Right hindlimb (tissue), 1 donor: ENCODE results near the gene LRRIQ1.
"Not testable (repeated sequence)": the region's sequence is repeated elsewhere in the genome, so short reads cannot be mapped to it uniquely, and the experiment has no call there.

ENCODE experiments used
- DNase-seq: peaks from one replicate; pipeline ENCODE4 v3.0.0-alpha.2; 2018

Gene LRRIQ1

DNA sequence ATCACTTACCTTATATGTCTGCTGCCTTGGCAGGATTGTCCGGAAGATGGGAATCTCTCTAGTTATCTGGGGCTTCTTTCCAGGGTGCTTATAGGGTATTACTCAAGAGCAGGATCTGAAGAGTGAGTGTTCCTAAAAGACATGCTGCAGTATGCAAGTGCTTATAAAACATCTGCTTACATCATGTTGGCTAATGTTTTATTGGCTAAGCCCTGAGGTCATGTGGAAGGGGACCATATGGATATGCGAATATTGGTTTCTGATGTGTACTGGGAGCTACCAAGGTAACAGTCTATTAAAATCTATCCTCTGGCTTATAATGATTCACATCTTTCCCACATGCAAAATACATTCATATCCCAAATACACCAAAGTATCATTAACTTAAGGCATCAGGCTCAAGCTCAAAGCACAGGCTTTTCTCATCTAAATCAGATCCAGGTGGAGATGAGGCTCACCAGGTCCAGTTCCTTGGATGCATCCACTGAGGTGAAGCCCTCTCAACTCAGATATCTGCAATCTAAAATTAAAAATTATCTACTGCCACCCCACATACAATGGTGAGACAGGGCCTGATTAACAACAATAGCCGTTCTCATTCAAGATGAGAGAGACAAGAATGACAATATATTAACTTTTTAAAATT is 29.8 kb downstream of the LRRIQ1 start:
- no peak for DNase-seq

DNA sequence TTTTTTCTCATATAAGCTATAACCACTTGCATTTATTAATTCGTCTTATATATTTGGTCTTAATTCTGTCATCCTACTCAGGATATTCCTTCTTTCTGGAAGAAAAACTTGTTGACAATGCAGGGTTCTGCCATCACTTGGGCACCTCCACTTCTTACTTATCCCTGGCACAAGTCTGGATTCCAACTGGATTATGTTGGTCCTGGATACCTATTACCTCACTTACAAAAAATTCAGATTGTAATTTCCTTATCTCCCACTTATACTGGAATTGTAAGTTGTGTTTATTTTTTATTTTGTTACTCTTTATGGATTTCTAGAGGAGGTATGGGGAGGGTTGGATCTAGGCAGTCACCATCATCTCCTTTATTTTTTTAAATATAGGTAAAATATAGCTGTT is 36.7 kb downstream of the LRRIQ1 start:
- no peak for DNase-seq

DNA sequence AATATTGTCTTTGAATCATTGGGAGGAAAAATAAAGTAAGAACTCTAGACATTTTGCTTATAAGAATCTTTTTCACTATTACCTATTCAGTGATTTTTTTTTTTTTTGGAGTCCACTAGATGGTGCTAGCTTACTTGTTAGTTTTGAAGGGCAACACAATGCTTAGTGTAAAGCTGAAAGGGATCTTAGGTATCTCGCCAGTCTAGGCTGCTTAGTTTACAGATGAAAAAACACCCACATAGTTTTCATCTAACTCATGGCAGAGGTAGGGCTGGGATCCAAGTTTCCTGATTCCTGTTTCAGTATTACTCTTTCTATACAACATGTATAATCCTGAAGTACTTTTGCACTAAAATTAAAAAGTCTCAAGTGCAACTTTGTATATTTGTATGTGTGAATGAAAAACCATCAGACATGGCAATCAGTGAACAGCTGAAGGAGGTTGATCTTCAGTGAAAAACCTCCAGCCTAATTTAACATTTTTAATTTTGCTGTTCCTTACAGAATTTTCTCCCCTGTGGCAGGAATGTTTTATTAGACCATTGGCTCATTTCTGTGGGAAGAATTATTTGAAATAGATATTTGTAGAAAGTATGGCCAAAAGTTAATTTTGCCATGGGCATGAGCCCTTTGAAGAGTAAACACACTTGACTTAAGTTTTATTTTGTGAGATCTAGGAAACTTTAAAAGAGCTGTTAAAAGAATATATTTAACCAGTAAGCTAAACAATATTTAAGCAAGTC is 40.7 kb downstream of the LRRIQ1 start:
- no peak for DNase-seq

DNA sequence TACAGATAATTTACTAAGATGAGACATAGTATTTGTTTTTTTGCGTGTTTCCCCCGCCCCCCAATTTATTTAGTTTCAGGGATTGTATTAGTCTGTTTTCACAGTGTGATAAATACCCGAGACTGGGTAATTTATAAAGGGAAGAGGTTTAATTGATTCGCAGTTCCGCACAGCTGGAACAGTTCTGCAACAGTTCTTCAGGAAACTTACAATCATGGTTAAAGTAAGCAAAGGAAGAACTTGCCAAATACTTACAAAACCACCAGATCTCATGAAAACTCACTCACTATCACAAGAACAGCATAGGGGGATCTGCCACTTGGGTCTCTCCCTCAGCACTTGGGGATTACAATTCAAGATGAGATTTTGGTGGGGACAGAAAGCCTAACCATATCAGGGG is 48.9 kb downstream of the LRRIQ1 start:
- no peak for DNase-seq

DNA sequence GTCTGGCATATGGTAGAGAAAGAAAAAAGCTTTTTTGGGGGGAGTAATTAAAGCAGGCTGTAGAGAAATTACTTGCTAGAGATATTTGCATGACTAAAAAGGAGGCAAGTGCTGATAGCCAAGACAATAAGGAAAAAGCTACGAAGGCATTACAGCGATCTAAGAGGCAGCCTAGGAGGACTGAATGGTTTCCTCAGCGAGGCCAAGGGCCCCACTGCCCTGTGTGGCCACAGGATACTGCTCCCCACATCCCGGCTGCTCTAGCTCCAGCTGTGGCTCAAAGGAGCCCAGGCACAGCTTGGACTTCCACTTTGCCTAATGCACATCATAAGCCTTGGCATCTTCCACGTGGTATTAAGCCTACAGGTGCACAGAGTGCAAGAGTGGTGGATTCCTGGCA is 53.6 kb downstream of the LRRIQ1 start:
- no peak for DNase-seq

DNA sequence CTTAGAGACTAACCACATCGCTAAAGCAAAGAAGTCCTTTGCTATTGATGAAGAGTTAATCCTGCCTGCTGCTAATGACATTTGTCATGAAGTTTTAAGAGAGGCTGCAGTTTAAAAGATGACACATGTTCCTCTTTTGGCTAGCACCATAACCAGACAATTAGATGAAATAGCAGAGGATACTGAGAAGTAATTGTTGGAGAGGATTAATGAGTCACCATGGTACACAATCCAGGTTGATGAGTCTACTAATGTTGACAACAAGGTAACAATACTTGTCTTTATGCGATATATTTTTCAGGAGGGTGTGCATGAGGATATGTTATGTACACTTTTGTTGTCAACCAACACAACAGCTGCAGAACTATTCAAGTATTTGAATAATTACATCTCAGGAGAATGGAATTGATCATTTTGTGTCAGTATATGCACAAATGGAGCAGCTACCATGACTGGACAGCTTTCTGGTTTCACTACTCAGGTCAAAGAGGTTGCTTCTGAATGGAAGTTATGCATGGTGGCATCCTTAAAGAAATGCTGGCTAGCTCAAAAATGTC is 56.7 kb downstream of the LRRIQ1 start:
- no peak for DNase-seq

DNA sequence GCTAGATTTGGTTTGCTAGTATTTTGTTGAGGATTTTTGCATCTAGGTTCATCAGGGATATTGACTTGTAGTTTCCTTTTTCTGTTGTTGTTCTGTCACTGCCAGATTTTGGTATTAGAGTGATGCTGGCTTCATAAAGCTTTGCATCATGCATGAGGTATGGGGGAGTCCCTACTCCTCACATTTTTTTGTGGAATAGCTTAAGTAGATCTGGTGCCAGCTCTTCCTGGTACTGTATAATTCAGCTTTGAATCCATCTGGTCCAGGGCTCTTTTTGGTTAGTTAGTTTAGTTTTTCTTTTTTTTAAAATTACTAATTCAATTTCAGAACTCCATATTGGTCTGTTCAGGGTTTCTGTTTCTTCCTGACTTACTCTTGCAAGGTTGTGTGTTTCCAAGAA is 59.4 kb downstream of the LRRIQ1 start:
- DNase-seq: no peak

DNA sequence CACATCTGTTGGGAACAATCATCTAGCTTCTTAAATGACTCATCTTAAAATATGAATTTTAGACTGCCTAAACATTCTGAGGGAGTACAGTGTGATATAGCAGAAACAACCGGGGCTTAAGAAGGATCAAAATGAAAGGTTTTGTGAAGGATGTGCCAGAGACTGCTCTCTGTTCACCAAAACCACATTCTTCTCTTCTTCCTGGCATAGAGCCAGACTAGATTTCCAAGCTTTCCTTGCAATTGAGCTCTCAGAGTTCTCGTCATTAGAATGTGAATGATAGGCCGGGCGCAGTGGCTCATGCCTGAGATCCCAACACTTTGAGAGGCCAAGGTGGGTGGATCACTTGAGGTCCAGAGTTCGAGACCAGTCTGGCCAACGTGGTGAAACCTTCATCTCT is 94.5 kb downstream of the LRRIQ1 start:
- no peak for DNase-seq

DNA sequence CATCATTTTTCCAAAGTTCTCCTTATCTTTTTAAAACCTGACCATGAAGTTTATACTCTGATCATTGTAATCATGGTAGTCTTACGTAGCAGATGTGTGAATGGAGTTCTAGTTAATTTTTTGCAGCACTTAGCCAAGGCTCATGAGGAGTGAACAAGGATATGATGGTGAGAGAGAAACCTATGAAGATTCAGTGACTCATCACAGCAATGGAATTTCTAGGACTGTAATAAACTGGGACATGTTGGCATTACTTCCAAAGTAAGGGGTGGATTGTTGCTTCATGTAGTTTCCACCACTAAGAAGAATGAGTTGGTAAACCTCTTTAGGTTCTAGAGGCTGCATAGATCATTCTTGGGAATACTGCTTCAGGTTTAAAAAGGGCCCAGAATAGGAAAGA is 102.7 kb downstream of the LRRIQ1 start:
- DNase-seq: no peak

DNA sequence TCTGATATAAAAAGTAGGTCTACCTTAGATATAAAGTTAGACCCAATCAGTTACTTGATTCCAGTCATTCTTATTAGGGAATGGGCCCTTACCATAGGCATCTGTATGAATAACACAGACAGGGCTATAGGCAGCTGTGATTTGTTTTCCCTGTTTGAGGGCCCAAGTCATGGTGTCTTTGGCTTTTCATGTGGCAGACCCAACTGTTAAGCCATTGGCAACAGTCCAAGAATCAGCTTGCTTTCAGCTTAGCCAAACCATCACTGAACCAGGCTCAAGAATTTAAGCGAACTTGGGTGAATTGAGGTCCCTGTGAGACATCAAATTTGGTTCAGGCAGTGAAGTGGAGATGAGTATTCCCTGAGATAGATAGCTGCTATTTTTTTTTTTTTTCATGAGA is 111.2 kb downstream of the LRRIQ1 start:
- no peak for DNase-seq

DNA sequence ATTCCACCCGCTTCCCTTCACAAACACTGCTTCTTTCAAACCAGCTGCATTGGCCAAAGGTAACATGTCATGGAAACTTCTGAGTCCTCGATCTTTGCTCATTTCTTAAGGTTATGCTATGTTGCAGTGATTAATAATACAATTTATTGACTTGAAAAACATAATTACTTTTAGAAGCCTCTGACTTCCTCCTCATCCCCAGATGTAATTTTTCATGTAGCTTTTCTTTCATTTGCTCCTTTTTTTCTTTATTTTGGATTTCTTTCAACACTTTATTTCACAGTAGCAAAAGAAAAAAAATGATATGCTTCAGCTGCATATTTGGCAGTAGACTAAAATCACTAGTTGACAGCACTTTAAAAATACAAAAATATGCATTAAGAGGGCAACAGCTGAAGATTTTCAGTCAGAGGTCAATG is 116.2 kb downstream of the LRRIQ1 start:
- no peak for DNase-seq

DNA sequence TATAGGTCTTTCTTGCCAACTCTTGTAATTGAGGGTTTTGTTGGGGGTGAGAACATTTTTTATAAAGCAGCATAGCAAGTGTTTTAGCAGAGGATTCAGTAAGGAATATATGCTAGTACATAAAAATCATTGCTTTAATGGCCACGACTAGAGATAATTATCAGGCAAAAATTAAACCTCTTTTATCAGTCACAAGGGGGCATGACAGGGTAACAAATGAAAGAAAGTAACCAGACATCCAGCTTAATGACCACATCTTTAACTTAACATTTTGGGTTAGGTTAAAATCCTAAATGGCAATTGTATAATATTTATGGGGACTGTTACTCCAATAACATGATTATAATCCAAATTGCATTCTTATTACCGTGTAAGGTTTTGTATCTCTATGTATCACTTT is 119.6 kb downstream of the LRRIQ1 start:
- no peak for DNase-seq

DNA sequence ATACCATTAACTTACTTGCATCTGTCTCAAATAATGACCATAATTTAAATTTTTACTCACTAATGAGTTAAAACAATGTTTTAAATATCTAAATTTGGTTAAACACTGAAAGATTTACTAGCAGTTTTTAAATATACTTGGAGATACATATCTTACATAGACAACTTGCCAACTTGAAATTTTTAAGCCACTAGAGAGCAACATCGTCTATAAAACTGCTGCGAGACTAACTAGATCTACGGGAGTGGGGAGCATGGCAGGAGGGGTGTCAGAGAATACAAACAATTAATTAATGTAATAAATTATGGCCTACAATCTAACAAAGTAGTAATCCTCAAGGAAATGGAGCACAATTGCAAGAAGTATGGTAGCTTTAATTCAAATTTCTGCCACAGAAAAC is 120.4 kb downstream of the LRRIQ1 start:
- DNase-seq: no peak

DNA sequence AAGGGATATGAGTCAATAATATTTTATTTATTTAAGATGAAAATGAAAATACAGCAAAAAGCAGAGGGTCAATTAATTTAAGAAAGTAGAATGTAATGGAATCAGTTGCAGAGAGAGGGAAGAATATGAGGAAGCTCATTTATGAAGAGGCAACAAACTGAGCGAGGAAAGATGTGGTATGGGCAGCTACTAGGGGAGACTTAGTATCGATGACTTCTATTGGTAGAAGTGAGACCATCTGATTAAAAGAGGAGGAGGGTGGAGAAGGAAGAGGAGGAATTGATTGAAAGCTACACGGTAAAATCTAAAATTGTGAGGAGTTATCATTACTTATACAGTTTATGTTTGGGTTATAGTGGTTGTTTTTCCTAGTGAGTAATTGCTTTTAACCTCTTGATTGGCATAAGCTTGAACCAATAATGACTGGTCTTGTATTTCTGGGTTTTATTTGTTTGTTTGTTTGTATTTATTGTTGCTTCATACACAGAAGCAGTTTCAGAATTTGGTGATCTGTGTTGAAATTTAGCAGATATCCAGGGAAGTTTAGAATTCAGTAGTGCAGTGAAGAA is 121.0 kb downstream of the LRRIQ1 start:
- no peak for DNase-seq

DNA sequence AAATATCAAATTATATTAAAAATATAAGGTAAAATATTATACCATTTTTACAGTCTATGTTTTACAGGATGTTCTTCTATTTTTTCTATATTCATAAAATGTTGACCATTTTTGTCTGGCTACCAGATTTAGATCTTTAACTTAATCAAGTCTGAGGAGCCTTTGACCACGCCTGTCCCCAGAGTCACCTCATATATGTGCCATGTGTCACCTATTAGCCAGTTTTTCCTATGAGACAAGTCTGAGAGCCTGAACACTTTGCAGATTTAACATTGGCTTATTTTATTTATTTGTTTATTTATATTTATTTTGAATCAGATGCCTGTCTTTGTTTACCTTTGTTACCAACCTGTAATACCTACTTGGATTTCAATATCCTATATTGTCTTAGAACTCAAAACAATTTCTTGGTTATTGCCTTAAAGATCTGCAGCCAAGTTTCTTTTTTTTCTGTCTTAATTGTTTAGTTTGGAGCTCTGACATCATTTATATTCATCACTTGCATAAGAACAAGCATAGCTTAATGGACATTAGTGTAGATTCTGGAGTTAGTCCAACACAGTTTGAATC is 127.7 kb downstream of the LRRIQ1 start:
- no peak for DNase-seq

DNA sequence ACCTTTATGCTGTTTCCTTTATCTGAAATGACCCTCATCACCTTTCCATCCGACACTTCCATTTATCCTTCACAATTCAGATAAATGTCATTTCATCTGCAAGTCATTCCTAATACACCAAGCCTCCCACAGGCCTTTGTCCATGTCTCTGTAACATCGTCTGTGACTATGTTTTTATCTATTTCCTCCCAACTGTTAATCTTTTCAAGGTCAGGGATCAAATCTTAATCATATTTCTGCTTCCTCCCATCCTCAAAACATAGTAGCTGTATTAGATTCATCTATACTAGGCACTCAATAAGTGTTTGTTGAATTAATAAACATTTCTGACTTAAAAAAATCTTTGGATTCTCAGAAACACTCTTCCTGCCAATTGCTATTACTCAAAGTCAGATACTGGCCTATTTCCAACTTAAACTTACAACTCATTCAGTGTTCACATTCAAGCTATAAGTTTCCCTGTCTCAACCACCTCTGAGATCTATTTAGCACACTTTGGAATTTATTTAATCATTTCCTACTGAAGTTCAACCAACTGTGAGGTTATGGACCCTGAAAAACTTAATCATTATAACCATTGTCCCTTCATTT is 143.6 kb downstream of the LRRIQ1 start:
- no peak for DNase-seq

DNA sequence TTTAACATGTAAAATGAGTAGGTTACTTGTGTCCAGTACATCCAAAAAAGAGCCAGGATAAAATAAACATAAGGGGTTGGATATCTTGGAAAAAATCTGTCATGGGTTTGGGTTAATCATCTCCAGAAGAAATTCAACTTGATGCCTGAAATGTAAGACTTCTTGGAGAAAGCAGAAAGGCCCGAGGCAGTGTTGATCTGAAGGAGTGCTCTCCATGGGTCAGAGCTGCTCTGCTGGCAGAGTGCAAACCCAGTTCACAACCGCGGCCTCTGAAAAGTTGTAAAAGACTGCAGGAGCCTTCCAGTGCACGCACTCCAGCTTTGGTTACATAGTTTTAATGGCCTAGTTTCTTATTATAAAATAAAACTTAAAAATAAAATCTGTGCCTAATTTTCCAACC is 146.5 kb downstream of the LRRIQ1 start:
- no peak for DNase-seq

DNA sequence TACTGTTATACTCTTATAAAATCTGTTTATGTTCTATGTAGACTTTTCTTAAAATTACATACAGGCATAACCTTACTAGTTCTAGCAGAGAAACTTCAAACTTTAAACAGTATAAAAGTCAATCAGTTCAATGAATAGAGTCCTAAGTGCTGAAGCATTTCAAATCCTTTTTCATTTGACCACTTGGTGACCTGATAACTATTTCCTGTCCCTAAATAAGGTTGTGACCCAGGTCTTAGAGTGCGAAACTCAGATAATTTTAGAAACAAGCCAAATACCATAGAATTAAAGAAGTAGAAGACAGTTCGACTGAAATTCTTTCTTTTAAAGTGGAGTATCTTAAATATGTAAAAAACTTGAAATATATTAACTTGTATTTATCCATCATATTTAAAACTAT is 147.7 kb downstream of the LRRIQ1 start:
- no peak for DNase-seq

DNA sequence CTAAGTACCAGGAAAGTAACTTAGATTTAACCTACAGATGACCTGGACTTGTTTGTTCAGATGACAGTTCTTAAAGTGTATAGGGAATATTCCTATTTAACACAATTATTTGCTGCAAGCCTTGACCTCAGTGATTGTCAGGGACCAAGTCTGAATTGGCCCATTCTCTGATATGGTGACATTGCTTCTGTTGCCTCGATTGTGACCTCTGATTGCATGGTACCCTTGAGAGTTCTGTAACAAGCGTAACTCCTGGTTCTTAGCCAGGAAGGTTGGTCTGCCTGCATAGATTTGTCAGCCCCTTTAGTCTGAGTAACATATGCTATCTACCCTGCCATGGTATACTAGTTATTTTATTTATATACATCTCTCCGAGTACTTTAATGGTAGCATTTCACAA is 150.1 kb downstream of the LRRIQ1 start:
- DNase-seq: no peak

DNA sequence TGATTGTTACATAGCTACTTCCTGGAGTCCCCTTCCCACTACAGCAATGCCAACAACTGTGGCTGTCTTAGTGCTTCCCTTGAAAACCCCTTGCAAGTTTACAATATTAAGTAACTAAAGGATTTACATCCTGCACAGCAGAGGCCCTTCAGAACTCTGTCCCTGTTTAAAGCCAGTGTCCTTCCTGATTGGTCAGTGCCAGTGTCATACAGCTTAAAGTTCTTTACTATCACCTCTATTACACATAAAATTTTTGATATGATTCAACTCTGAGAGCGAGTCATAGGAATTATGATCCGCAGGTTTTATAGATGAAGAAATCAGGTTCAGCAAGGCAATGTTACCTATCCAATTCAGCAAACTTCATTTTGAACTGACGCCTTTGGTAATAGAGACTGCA is 152.5 kb downstream of the LRRIQ1 start:
- DNase-seq: no peak

DNA sequence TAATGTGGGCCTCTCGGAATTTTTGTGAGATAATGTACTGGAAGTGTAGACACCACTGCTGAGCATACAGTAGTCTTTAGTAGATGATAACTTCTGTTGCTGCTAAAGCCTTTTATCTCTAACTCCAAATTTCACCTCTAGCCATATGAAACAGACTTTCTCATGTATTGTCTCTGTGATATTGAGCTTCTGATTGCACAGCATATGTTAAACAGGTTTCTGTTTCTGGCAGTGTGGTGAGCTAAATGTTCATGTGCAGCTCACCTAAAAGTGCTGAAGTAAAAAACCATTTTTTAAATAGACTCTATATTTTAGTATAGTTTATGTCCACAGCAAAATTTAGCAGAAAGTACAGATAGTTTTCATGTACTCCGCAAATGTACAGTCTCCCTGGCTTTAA is 154.6 kb downstream of the LRRIQ1 start:
- DNase-seq: no peak

DNA sequence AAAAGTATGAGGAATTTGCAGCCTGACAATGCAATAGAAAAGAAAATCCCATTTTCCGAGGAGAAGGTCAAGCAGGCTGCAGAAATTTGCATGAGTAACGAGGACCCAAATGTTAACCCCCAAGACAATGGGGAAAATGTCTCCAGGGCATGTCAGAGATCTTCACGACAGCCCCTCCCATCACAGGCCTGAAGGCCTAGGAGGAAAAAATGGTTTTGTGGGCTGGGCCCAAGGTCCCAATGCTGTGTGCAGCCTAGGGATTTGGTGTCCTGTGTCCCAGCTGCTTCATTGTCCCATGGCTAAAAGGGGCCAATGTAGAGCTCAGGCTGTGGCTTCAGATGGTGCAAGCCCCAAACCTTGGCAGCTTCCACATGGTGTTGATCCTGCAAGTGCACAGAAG is 167.7 kb downstream of the LRRIQ1 start:
- not testable (repeated sequence) for DNase-seq

DNA sequence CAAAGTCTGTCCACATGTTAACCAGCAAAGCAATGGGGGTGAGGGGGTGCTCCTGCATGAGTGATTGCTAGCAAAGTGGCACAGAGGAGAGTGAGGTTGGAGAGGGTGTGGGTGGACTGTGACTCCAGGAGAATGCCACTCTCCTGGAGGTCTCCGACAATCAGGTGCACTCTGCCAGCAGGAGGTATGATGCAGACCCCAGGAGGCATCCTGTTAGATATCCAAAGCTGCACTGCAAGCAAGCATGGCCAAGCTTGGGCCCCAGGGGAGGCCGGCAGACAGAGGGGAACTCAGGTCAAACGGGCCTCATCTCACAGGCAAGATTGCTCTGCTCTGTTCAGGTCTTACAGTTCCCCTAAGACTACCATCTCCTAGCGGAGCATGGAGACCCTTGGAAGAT is 170.4 kb downstream of the LRRIQ1 start:
- DNase-seq: no peak

DNA sequence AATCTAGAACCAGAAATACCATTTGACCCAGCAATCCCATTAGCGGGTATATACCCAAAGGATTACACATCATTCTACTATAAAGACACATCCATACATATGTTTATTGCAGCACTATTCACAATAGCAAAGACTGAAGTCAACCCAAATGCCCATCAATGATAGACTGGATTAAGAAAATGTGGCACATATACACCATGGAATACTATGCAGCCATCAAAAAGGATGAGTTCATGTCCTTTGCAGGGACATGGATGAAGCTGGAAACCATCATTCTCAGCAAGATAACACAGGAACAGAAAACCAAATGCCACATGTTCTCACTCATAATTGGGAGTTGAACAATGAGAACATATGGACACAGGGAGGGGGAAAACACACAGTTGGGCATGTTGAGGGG is 188.2 kb downstream of the LRRIQ1 start:
- not testable (repeated sequence) for DNase-seq
